ENCODE results near the gene SLIT1. TPM values are rescaled to one million over a fixed set of nuclear protein-coding genes. Genes with fewer than 3 reads are reported as not detected.
A peak's percentile ranks its signal among the peaks of the same experiment; 100 is the strongest.

The SLIT1 gene
- total RNA-seq, 1 donor from 2014 or later, result 3.1 TPM

GRCh38 chr10:97150616-97151015, 35.1 kb downstream of the SLIT1 start:
- DNase-seq (ENCODE audit: low spot score) (no peak), ATAC-seq (no peak)
- intact Hi-C loops (cut with DNase I), result no loop called here

GRCh38 chr10:97150013-97150595, 35.7 kb downstream of the SLIT1 start:
- intact Hi-C loops (cut with DNase I), result no loop called here
- ATAC-seq, result no peak
- DNase-seq (ENCODE audit: low spot score), result no peak

- intact Hi-C loops (cut with DNase I), result no loop called here
- DNase-seq (ENCODE audit: low spot score) (no peak), ATAC-seq (no peak)
Measured at GRCh38 chr10:97149079-97149531, 36.7 kb downstream of the SLIT1 start.

GRCh38 chr10:97144297-97144696, 41.5 kb downstream of the SLIT1 start:
- DNase-seq (ENCODE audit: low spot score) (no peak), ATAC-seq (no peak)
- intact Hi-C loops (cut with DNase I), result no loop called here

GRCh38 chr10:97142834-97143233, 42.9 kb downstream of the SLIT1 start:
- intact Hi-C loops (cut with DNase I), result no loop called here
- no peak for ATAC-seq
- DNase-seq (ENCODE audit: low spot score), result no peak

DNA sequence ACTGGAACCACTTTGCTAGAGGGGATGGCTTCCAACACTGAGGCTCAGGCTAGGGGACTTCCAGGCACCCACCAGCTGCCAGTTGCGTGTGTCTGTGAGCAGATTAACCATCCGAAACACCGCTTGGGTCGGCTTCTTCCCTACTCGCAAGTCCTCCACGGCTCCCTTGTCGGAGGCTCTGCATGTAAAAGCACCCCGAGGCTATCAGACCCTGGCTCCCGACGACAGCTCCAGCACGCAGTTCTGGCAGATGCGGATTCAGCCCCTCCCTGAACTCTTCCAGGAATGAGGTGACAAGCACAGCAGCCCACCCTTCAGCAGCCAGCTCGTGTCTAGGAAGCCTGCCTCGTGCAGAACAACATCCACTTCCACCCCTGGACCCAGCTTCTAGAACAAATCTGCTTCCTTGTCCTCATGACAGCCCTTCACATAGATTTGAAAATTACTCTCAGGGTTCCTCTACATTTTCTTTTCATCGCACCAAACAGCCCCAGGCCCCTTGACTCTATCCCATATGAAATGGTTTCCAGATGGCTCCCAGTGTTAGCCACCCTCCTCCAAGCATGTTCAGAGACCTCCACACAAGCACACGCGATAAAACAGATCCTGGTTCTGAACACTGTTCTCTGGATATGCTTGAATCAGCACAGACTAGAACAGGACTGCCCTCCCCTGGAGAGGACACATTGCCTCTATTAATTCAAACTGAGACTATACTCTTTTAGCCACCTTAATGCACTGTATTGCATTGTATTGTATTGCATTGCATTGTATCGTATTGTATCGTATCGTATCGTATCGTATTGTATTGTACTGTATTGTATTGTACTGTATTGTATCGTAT, 44.6 kb downstream of the SLIT1 start:
- DNase-seq (ENCODE audit: low spot score) (no peak), ATAC-seq (no peak)
- intact Hi-C loops (cut with DNase I), result no loop called here

GRCh38 chr10:97140049-97140846, 45.5 kb downstream of the SLIT1 start:
- intact Hi-C loops (cut with DNase I), result no loop called here
- DNase-seq (ENCODE audit: low spot score) (no peak), ATAC-seq (no peak)

- DNase-seq (ENCODE audit: low spot score), result no peak
- intact Hi-C loops (cut with DNase I), result no loop called here
- ATAC-seq, result no peak
Measured at GRCh38 chr10:97139651-97140048, 46.1 kb downstream of the SLIT1 start.

DNA sequence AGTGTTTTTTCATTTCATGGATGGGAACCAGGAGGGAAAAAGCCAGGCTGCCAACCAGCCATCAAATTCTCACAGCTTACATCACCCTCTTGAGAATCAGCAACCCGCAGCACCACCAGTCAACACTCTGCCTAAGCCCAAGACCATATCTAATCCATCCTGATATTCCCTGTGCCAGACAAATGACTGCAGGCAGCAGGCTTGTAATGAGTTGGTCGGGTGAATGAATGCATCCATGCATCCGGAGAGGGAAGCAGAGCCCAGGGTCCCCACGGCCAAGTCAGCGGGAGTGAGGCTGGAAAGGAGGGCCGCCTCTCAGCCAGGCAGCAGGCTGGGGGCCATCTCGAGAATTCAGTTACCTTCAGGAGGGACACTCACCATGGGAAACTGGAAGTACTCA, 46.9 kb downstream of the SLIT1 start:
- ATAC-seq, result no peak
- DNase-seq (ENCODE audit: low spot score), result no peak

DNA sequence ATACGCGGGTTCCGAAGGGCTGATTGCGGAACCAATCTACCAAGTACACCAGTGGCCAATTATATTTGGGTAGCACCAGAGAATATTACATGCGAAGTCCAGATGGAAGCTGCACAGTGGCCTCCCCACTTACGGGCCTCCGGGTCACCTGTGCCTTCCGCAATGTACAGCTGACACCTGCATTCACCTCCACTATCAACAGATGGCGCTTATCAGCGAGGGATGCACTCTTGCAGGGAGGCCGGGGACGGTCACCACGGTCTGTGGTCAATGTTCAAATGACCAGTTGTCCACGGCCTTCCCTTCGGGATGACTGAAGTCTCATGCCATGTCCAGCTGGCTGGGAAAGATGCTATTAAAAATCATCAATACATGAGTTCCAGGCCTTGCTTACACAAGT, 47.6 kb downstream of the SLIT1 start:
- DNase-seq (ENCODE audit: low spot score), result no peak

More for the DNA sequence above, 46.9 kb downstream of the SLIT1 start:
- intact Hi-C loops (cut with DNase I), result no loop called here

GRCh38 chr10:97136756-97137155, 49.0 kb downstream of the SLIT1 start:
- no peak for ATAC-seq
- no peak for DNase-seq (ENCODE audit: low spot score)
- intact Hi-C loops (cut with DNase I), result no loop called here

More for the DNA sequence above, 47.6 kb downstream of the SLIT1 start:
- ATAC-seq, result no peak
- intact Hi-C loops (cut with DNase I), result no loop called here

DNA sequence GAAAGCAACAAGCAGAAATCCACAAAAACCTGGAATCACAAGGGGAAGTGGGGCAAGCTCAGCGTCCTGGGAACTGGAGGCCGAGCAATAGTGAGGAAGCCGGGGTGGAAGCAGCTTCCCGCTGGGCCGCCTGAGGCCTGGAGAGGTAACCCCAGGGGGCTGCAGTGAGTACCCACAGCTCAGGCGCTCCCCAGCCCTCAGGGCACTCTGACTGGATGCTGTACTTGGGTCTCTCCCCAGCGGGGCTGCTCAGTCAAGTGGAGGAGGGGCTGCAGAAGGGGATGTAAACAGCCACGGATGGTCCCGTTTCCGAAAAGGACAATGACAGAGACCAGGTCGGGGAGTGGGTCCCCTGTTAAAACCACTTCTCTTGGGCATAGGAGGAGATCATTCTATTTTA, 50.3 kb downstream of the SLIT1 start:
- intact Hi-C loops (cut with DNase I), result no loop called here
- DNase-seq (ENCODE audit: low spot score) (no peak), ATAC-seq (no peak)

GRCh38 chr10:97134983-97135382, 50.8 kb downstream of the SLIT1 start:
- ATAC-seq, result no peak
- DNase-seq (ENCODE audit: low spot score), result no peak
- intact Hi-C loops (cut with DNase I), result no loop called here

GRCh38 chr10:97134110-97134509, 51.6 kb downstream of the SLIT1 start:
- ATAC-seq (no peak), DNase-seq (ENCODE audit: low spot score) (no peak)
- intact Hi-C loops (cut with DNase I), result no loop called here

DNA sequence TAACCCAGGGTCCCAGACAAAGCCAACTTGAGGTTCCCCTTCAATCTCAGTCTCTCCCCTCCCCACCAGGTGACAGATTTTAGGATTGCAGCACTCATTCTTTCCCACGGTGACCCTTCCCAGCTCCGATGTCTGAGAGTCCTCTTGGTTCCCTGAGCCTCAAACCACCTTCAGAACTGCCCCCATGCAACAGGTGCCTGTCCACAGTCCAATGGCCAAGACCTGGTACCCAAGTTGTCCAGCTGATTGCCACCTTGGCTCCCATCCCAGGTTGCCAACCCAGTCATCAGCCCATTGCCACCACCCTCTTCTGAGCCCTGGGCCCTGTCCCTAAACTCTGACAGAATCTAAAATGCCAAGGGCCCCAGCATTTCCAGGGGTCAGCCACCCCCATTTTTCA, 53.5 kb downstream of the SLIT1 start:
- no peak for DNase-seq (ENCODE audit: low spot score)
- intact Hi-C loops (cut with DNase I), result no loop called here

DNA sequence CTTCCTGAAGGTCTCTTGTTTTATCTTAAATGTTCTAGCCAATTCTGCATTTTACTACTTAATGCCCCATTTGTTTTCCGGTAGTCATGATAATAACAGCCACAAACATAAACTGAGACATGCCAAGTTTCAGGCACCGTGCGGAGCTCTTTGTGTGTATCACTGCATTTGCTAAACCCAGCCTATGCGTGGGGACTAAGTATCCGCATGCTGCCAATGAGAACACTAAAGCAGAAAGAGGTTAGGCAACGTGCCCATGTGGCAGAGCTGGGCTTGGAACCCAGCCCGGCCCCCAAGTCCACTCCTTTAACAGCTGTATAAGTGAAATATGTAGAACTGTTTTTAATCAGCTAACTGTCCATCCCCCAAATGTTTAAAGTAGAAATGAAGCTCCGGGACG, 54.1 kb downstream of the SLIT1 start:
- no peak for ATAC-seq
- no peak for DNase-seq (ENCODE audit: low spot score)
- intact Hi-C loops (cut with DNase I), result no loop called here

More for the DNA sequence above, 53.5 kb downstream of the SLIT1 start:
- ATAC-seq, result no peak

GRCh38 chr10:97131181-97131628, 54.6 kb downstream of the SLIT1 start:
- DNase-seq (ENCODE audit: low spot score), result no peak
- ATAC-seq, result no peak
- intact Hi-C loops (cut with DNase I), result no loop called here

- no peak for DNase-seq (ENCODE audit: low spot score)
- intact Hi-C loops (cut with DNase I), result no loop called here
- ATAC-seq, result no peak
Measured at GRCh38 chr10:97129666-97130065, 56.1 kb downstream of the SLIT1 start.

- intact Hi-C loops (cut with DNase I), result no loop called here
- DNase-seq (ENCODE audit: low spot score) (no peak), ATAC-seq (peak; percentile 29)
Measured at GRCh38 chr10:97128516-97129154, 57.1 kb downstream of the SLIT1 start.

All from sciatic nerve (tissue), 2 donors.